Omental fat pad (tissue), 4 donors: ENCODE results near the gene HYKK. TPM values are rescaled to one million over a fixed set of nuclear protein-coding genes. Genes with fewer than 3 reads are reported as not detected.

ENCODE experiments used
- ATAC-seq: fragments of 150-250 bp; one replicate; pipeline ENCODE4 v1.9.1; 2016; ENCODE audit warnings: mild to moderate bottlenecking, moderate library complexity; ENCODE audit not compliant: low FRiP score
- DNase-seq: peaks from one replicate; pipeline ENCODE4 v3.0.0-alpha.2; 2019; ENCODE audit warnings: low spot score
- total RNA-seq, 4 donors: library from RNA; depleted of rRNA; stranded (reverse); fragments of >200 nt; gene quantifications; one replicate each; pipeline ENCODE4 v1.1.0, GENCODE V29; 2016
- TF ChIP-seq, protein P1 (sequence below), 3 donors: fragments of 450-650 bp; IDR thresholded peaks; one replicate each; pipeline ENCODE4 v1.5.1; 2016 to 2017; ENCODE audit warnings: antibody characterized with exemption in 3 of 3, mild to moderate bottlenecking in 3 of 3, moderate library complexity in 2 of 3

Gene HYKK, protein sequence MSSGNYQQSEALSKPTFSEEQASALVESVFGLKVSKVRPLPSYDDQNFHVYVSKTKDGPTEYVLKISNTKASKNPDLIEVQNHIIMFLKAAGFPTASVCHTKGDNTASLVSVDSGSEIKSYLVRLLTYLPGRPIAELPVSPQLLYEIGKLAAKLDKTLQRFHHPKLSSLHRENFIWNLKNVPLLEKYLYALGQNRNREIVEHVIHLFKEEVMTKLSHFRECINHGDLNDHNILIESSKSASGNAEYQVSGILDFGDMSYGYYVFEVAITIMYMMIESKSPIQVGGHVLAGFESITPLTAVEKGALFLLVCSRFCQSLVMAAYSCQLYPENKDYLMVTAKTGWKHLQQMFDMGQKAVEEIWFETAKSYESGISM
- 1 to 10 TPM; 3.8 to 8.0 (median 4.8) TPM for total RNA-seq

DNA sequence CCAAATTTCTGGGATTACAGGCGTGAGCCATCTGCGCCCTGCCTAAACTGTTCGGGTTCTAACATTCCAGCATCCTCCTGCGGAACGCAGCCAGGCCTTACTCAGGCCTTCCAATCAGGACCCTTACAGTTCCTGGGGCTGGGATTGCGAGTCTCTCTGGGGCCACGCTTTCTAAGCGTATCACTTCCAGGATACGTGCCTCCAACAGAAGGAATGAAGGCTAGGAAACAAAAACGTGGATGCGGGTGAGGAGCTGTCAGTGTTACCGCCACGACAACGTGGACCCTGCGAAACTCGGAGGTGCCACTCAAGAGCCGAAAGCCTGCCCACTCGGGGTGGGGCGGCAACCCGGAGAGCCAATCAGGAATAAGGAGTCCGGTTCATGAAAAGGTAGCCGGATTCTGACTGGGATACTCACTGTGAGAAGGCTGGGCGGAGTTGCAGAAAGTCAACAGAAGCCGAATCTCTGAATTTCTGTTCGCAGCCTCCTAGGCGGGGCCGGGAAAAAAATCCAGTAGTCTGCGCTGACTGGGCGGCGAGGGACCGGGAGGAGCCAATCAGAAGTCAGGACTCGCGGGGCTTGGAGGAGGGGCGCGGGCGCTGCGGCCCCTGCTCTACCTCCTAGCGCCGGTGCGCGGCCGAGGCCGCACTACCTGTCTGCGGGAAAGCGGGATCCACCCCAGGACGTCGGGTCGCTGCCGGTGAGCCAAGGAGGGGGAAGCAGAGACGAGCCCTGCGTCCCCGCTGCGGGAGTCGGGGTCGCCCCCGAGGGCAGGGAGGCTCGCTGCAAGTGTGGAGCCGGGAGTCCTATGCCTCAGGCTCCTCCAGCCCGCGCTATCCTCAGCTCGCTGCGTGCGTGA, at the start of gene HYKK:
TSS of gene HYKK (plus strand) at position 607 of the 860 bp plus-strand sequence. CDS start 5,512 bp downstream, outside the sequence.
- ATAC-seq: peak; percentile 99
- peak; percentile 74 for DNase-seq

DNA sequence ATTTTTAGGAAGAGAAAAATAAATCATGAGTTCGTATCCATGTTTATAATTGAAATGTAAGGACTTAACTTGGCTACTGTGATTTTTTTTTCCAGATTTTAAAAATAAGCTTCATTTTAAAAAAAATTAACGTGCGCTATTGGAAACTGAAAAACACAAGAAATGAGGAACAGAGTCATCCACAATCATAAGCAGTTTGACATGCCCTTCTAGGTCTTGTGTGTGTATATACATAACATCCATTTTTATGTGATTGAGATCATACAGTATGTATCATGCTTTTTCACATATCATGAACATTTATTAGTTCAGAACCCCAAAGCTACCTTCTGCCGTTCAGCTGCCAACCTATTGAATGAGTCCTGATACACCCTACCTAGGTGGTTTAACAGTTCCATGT, 46.6 kb upstream of the HYKK start:
- TF ChIP-seq, protein P1, sequence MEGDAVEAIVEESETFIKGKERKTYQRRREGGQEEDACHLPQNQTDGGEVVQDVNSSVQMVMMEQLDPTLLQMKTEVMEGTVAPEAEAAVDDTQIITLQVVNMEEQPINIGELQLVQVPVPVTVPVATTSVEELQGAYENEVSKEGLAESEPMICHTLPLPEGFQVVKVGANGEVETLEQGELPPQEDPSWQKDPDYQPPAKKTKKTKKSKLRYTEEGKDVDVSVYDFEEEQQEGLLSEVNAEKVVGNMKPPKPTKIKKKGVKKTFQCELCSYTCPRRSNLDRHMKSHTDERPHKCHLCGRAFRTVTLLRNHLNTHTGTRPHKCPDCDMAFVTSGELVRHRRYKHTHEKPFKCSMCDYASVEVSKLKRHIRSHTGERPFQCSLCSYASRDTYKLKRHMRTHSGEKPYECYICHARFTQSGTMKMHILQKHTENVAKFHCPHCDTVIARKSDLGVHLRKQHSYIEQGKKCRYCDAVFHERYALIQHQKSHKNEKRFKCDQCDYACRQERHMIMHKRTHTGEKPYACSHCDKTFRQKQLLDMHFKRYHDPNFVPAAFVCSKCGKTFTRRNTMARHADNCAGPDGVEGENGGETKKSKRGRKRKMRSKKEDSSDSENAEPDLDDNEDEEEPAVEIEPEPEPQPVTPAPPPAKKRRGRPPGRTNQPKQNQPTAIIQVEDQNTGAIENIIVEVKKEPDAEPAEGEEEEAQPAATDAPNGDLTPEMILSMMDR (IDR thresholded peaks at IDR 0.05): no peak
- DNase-seq: no peak
- ATAC-seq: no peak

More for the DNA sequence above, at the start of gene HYKK:
- TF ChIP-seq, protein P1 (IDR thresholded peaks at IDR 0.05): peak in 1 of 3 donors; percentile 10

DNA sequence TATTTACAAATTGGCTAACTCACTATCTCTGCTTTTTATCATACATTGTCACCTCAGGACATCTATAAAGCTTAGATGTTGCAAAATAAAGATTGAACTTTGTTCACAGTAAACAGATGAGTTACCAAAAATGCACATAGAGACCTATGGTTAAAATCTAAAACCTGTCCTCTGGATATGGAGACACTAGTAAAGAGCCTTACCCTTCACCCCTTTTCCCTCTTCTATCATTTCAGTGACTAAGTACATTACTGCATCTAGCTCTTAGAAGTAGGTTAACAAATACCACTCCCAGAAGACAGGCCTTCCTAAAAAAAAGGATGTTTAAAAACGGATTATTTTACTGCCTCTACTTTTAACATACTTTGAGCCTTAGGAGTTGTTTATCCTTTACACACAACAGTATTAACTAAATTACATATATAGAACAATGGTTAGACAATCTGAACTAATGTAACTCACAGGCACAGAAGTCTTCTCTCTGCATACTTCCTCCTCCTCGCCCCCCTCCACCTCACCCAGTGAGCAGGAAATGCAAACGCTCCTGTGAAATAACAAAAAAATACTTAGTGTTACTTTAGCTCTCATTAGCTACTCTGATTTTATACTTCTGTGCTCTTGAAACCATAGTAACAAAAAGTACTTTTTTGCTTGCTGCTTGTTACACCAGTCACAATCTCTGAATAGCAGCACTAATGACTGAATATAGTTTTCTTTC, 46.0 kb upstream of the HYKK start:
- DNase-seq (no peak), ATAC-seq (no peak)
- TF ChIP-seq, protein P1 (IDR thresholded peaks at IDR 0.05): no peak

DNA sequence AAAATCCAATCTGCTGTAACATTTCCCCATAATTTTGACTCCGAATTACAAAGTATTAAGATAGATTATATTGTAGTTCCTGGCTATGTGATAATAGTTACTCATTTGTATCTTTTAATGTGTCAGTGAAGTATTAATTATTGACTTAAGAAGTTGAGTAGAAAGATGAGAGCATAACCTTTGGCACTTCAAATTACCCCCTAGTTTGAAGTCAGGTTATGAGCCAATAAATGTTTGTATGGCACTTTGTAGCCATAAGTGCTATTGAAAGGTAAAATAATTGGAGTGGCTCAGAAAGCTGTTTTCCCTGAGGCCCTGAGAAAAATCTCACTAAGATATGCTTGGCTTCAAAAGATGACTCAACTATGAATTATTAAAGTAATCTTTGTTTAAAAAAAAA, 38.3 kb upstream of the HYKK start:
- TF ChIP-seq, protein P1 (IDR thresholded peaks at IDR 0.05): no peak
- DNase-seq: no peak
- ATAC-seq: no peak

DNA sequence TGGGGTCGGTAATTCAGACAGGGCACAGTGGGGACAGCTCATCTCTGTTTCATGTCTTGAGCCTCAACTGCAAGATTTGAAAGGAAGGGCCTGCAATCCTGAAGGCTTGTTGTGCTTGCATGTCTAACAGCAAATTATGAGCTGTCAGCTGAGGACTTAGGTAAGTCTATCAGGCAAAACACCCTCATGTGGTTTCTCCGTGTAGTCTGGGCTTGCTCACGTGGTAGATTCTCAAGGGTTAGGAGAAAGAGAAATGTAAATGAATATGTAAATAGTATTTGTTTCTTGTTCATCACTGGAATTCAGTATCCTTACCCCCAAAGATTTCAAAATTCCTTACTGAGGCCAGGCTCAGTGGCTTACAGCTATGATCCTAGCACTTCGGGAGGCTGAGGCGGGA, 30.1 kb upstream of the HYKK start:
- TF ChIP-seq, protein P1 (IDR thresholded peaks at IDR 0.05): no peak

DNA sequence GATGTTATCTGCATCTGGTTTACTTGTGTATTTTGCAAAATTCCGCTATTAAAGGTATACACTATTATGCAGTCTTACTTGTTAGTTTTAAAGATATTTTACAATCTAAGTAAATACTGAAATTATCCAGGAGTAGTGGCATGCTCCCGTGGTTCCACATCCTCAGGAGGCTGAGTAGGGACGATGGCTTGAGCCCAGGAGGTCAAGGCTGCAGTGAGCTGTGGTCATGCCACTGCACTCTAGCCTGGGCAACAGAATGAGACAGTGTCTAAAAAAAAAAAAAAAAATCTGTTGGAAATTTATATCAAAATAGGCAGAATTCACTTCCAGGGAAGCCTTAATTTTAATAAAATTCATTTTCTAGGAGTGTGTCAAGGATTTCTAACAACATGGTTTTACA, 27.7 kb upstream of the HYKK start:
- no peak for DNase-seq
- TF ChIP-seq, protein P1 (IDR thresholded peaks at IDR 0.05): no peak
- ATAC-seq: no peak

More for the DNA sequence above, 30.1 kb upstream of the HYKK start:
- DNase-seq: no peak
- no peak for ATAC-seq
